Hepatocyte (in vitro differentiated cells): Measurements from ENCODE around the gene GALNT15. TPM values are rescaled to one million over a fixed set of nuclear protein-coding genes. Genes with fewer than 3 reads are reported as not detected.

Experiments
- DNase-seq: peaks from one replicate; pipeline ENCODE4 v3.0.0-alpha.2; 2016; ENCODE audit warnings: low spot score
- H2AFZ ChIP-seq: fragments of 200-600 bp; sonication (generic); 2 replicates; pipeline ENCODE4 v1.6.0; 2016; ENCODE audit warnings: antibody characterized with exemption, mild to moderate bottlenecking
- H3K27ac ChIP-seq: fragments of 200-600 bp; sonication (generic); 2 replicates; pipeline ENCODE4 v1.5.1; 2016; ENCODE audit warnings: mild to moderate bottlenecking
- H3K27me3 ChIP-seq: fragments of 200-600 bp; sonication (generic); 2 replicates; pipeline ENCODE4 v1.6.1; 2016
- H3K36me3 ChIP-seq: fragments of 200-600 bp; sonication (generic); replicated peaks from 2 replicates; pipeline ENCODE4 v1.5.1; 2016; ENCODE audit warnings: low read depth; ENCODE audit not compliant: insufficient read depth
- H3K4me1 ChIP-seq: fragments of 200-600 bp; sonication (generic); 2 replicates; pipeline ENCODE4 v1.5.1; 2016; ENCODE audit warnings: mild to moderate bottlenecking, moderate library complexity; ENCODE audit not compliant: insufficient read depth
- H3K4me2 ChIP-seq: fragments of 200-600 bp; sonication (generic); 2 replicates; pipeline ENCODE4 v1.6.0; 2016
- H3K4me3 ChIP-seq: fragments of 200-600 bp; sonication (generic); 2 replicates; pipeline ENCODE4 v1.5.1; 2016; ENCODE audit warnings: mild to moderate bottlenecking
- H3K79me2 ChIP-seq: fragments of 200-600 bp; sonication (generic); 2 replicates; pipeline ENCODE4 v1.6.0; 2017; ENCODE audit warnings: mild to moderate bottlenecking
- H3K9me2 ChIP-seq: fragments of 200-600 bp; sonication (generic); replicated peaks from 2 replicates; pipeline ENCODE4 v1.6.0; 2017; ENCODE audit warnings: mild to moderate bottlenecking; ENCODE audit not compliant: insufficient read depth
- H3K9me3 ChIP-seq: fragments of 200-600 bp; sonication (generic); 2 replicates; pipeline ENCODE4 v1.5.1; 2016; ENCODE audit warnings: low read depth, mild to moderate bottlenecking
- H4K20me1 ChIP-seq: fragments of 200-600 bp; sonication (generic); 2 replicates; pipeline ENCODE4 v1.6.0; 2016; ENCODE audit warnings: mild to moderate bottlenecking; ENCODE audit not compliant: insufficient read depth, poor library complexity, severe bottlenecking
- EZH2 ChIP-seq: fragments of 200-600 bp; sonication (generic); IDR thresholded peaks from 2 replicates; pipeline ENCODE4 v1.6.1; 2016; ENCODE audit warnings: antibody characterized with exemption, mild to moderate bottlenecking, borderline replicate concordance
- EZH2phosphoT487 ChIP-seq: fragments of 200-600 bp; sonication (generic); IDR thresholded peaks from one replicate; pipeline ENCODE4 v1.6.1; 2018; ENCODE audit warnings: antibody characterized with exemption, mild to moderate bottlenecking, low read depth, moderate library complexity; ENCODE audit not compliant: unreplicated experiment, severe bottlenecking
- WGBS: methylation state at CpG from one replicate; pipeline ENCODE4 v1.1.6; 2016; ENCODE audit warnings: low lambda C conversion rate; ENCODE audit errors: missing lambda C conversion rate; 5-methylcytosine and 5-hydroxymethylcytosine counted together
- polyA plus RNA-seq: library from polyadenylated mRNA; unstranded; fragments of >200 nt; fragmentation: Nextera tagmentation; extraction: Ambion mirVana; gene quantifications from 2 replicates; pipeline ENCODE4 v1.2.1, GENCODE V29; 2016
- total RNA-seq: library from RNA; depleted of rRNA; stranded (reverse); fragments of >200 nt; gene quantifications from 2 replicates; pipeline ENCODE4 v1.2.3, GENCODE V29; 2014
- TF ChIP-seq, protein P1 (sequence below): fragments of 200-600 bp; sonication (generic); IDR thresholded peaks from 2 replicates; pipeline ENCODE4 v1.5.1; 2016; ENCODE audit warnings: antibody characterized with exemption, mild to moderate bottlenecking; ENCODE audit not compliant: poor library complexity

GALNT15 gene
- total and polyA plus RNA-seq, 2 experiments from 2014 or later, result 1.1 to 1.4 TPM

DNA sequence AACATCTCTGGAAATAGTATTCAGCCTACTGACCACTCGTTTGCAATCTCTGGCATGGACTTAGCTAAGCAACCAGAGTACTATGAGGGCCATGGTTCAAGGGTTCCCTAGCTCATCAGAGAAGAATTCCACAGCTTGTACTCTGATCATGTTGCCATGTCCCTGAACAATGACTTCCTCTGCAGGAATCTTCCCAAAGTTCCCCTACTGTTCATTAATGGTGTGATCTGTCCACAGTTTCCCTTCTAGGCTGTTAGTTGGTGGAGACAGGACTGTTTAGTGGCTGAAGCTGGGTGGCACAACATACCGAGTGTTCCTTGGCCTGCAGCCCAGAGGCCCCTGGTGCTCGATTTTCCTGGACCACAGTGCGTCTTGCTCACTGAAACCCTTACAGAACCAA is 44.4 kb upstream of the GALNT15 start:
- H3K9me2 ChIP-seq, result no peaks in the 10 kb centered on the region
- H3K27me3 ChIP-seq, result no peaks in the 10 kb centered on the region
- no peak overlapping the region for H3K4me2 ChIP-seq
- H3K27ac ChIP-seq, result no peak overlapping the region
- H3K36me3 ChIP-seq, result no peaks in the 10 kb centered on the region
- no peak for DNase-seq
- TF ChIP-seq EZH2phosphoT487 (no peak), EZH2 (no peak)
- TF ChIP-seq, protein P1, sequence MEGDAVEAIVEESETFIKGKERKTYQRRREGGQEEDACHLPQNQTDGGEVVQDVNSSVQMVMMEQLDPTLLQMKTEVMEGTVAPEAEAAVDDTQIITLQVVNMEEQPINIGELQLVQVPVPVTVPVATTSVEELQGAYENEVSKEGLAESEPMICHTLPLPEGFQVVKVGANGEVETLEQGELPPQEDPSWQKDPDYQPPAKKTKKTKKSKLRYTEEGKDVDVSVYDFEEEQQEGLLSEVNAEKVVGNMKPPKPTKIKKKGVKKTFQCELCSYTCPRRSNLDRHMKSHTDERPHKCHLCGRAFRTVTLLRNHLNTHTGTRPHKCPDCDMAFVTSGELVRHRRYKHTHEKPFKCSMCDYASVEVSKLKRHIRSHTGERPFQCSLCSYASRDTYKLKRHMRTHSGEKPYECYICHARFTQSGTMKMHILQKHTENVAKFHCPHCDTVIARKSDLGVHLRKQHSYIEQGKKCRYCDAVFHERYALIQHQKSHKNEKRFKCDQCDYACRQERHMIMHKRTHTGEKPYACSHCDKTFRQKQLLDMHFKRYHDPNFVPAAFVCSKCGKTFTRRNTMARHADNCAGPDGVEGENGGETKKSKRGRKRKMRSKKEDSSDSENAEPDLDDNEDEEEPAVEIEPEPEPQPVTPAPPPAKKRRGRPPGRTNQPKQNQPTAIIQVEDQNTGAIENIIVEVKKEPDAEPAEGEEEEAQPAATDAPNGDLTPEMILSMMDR, result no peak
- no peak overlapping the region for H2AFZ ChIP-seq
- H4K20me1 ChIP-seq, result no peaks in the 10 kb centered on the region
- no peaks in the 10 kb centered on the region for H3K79me2 ChIP-seq
- no peak overlapping the region for H3K4me3 ChIP-seq
- H3K4me1 ChIP-seq, result no peaks in the 10 kb centered on the region
- WGBS, result 75% methylated on average over 4 of the region's 4 CpGs
- no peaks in the 10 kb centered on the region for H3K9me3 ChIP-seq

DNA sequence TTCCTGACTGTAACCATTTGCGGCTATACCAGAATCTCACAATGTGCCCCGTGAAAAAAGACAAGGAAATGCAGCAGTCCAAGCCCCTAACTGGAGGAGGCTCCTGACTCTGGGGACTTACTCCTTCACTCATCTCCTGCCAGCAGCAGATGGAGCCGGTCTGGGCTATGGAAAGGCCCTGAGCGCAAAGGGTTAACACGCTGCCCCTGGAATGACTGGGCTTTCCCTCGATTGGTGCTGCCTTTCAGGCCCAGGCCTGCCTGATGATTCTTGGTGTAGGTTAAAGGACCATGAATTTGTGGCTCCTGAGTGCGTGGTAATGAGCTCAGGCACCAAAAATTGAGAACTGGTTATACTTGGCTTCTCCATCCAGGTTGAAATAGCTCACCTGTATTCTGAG is 42.3 kb upstream of the GALNT15 start:
- Histone ChIP-seq H3K27ac (no peak overlapping the region), H3K4me3 (no peak overlapping the region), H3K9me2 (no peaks in the 10 kb centered on the region), H4K20me1 (no peaks in the 10 kb centered on the region), H3K36me3 (no peaks in the 10 kb centered on the region), H3K4me1 (no peaks in the 10 kb centered on the region), H3K9me3 (no peaks in the 10 kb centered on the region), H3K4me2 (no peak overlapping the region), H3K27me3 (no peaks in the 10 kb centered on the region), H3K79me2 (no peaks in the 10 kb centered on the region), H2AFZ (no peak overlapping the region)
- TF ChIP-seq, protein P1, result no peak
- TF ChIP-seq EZH2phosphoT487, result no peak
- no peak for TF ChIP-seq EZH2
- no peak for DNase-seq
- WGBS, result 75% methylated on average over 7 of the region's 7 CpGs

DNA sequence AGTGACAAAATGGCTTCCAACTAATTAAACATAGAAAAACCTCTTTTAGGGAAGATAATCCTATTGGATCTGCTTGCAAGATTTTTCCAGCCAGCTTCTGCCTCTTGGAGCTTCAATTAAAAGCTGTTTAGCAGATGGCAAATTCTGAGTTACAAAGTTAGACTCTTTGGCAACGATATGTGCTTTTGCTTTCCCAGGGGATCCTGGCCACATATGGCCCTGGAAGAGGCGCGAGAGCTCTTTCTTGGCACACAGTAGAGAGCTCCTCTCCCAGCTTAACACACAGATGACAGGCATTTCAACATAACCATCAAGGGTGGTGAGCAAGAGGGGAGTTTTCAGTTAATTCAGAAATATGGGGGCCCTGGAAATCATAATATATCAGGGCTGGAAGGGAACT is 41.6 kb upstream of the GALNT15 start:
- no peaks in the 10 kb centered on the region for H3K79me2 ChIP-seq
- H3K4me1 ChIP-seq, result no peaks in the 10 kb centered on the region
- H3K9me3 ChIP-seq, result no peaks in the 10 kb centered on the region
- H3K36me3 ChIP-seq, result no peaks in the 10 kb centered on the region
- H3K27me3 ChIP-seq, result no peaks in the 10 kb centered on the region
- no peak overlapping the region for H3K4me3 ChIP-seq
- DNase-seq, result no peak
- TF ChIP-seq EZH2, result no peak
- TF ChIP-seq, protein P1, result no peak
- no peak for TF ChIP-seq EZH2phosphoT487
- 79% methylated on average over 3 of the region's 3 CpGs for WGBS
- no peak overlapping the region for H3K27ac ChIP-seq
- no peak overlapping the region for H3K4me2 ChIP-seq
- no peak overlapping the region for H2AFZ ChIP-seq
- H4K20me1 ChIP-seq, result no peaks in the 10 kb centered on the region
- no peaks in the 10 kb centered on the region for H3K9me2 ChIP-seq
